GM19328 (cell line): ENCODE data around the gene MALAT1.
"Not testable (repeated sequence)": the region's sequence is repeated elsewhere in the genome, so short reads cannot be mapped to it uniquely, and the experiment has no call there.

Source experiments
- ATAC-seq: cut with Tn5 transposase; IDR thresholded peaks from one replicate; pipeline ENCODE4 v1.9.1; 2021; ENCODE audit warnings: mild to moderate bottlenecking, moderate library complexity; ENCODE audit not compliant: unreplicated experiment

Gene MALAT1

GRCh38 chr11:65497141-65498041, 1.5 kb upstream of the MALAT1 start:
- ATAC-seq, result peak; percentile 60

DNA sequence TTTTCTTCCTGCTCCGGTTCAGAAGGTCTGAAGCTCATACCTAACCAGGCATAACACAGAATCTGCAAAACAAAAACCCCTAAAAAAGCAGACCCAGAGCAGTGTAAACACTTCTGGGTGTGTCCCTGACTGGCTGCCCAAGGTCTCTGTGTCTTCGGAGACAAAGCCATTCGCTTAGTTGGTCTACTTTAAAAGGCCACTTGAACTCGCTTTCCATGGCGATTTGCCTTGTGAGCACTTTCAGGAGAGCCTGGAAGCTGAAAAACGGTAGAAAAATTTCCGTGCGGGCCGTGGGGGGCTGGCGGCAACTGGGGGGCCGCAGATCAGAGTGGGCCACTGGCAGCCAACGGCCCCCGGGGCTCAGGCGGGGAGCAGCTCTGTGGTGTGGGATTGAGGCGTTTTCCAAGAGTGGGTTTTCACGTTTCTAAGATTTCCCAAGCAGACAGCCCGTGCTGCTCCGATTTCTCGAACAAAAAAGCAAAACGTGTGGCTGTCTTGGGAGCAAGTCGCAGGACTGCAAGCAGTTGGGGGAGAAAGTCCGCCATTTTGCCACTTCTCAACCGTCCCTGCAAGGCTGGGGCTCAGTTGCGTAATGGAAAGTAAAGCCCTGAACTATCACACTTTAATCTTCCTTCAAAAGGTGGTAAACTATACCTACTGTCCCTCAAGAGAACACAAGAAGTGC, 661 bp upstream of the MALAT1 start:
- no peak for ATAC-seq

DNA sequence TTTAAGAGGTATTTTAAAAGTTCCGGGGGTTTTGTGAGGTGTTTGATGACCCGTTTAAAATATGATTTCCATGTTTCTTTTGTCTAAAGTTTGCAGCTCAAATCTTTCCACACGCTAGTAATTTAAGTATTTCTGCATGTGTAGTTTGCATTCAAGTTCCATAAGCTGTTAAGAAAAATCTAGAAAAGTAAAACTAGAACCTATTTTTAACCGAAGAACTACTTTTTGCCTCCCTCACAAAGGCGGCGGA, 193 bp upstream of the MALAT1 start:
- no peak for ATAC-seq

DNA sequence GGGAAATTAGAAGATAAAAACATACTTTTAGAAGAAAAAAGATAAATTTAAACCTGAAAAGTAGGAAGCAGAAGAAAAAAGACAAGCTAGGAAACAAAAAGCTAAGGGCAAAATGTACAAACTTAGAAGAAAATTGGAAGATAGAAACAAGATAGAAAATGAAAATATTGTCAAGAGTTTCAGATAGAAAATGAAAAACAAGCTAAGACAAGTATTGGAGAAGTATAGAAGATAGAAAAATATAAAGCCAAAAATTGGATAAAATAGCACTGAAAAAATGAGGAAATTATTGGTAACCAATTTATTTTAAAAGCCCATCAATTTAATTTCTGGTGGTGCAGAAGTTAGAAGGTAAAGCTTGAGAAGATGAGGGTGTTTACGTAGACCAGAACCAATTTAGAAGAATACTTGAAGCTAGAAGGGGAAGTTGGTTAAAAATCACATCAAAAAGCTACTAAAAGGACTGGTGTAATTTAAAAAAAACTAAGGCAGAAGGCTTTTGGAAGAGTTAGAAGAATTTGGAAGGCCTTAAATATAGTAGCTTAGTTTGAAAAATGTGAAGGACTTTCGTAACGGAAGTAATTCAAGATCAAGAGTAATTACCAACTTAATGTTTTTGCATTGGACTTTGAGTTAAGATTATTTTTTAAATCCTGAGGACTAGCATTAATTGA, 1.0 kb downstream of the MALAT1 start:
- ATAC-seq, result no peak

GRCh38 chr11:65500387-65501185, 1.7 kb downstream of the MALAT1 start:
- no peak for ATAC-seq

DNA sequence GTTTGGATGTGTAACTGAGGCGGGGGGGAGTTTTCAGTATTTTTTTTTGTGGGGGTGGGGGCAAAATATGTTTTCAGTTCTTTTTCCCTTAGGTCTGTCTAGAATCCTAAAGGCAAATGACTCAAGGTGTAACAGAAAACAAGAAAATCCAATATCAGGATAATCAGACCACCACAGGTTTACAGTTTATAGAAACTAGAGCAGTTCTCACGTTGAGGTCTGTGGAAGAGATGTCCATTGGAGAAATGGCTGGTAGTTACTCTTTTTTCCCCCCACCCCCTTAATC, 2.3 kb downstream of the MALAT1 start:
- no peak for ATAC-seq

GRCh38 chr11:65501472-65502273, 2.8 kb downstream of the MALAT1 start:
- no peak for ATAC-seq

DNA sequence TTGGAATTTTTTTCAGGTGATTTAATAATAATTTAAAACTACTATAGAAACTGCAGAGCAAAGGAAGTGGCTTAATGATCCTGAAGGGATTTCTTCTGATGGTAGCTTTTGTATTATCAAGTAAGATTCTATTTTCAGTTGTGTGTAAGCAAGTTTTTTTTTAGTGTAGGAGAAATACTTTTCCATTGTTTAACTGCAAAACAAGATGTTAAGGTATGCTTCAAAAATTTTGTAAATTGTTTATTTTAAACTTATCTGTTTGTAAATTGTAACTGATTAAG, 3.4 kb downstream of the MALAT1 start:
- ATAC-seq, result no peak

GRCh38 chr11:65502555-65503367, 3.9 kb downstream of the MALAT1 start:
- no peak for ATAC-seq

DNA sequence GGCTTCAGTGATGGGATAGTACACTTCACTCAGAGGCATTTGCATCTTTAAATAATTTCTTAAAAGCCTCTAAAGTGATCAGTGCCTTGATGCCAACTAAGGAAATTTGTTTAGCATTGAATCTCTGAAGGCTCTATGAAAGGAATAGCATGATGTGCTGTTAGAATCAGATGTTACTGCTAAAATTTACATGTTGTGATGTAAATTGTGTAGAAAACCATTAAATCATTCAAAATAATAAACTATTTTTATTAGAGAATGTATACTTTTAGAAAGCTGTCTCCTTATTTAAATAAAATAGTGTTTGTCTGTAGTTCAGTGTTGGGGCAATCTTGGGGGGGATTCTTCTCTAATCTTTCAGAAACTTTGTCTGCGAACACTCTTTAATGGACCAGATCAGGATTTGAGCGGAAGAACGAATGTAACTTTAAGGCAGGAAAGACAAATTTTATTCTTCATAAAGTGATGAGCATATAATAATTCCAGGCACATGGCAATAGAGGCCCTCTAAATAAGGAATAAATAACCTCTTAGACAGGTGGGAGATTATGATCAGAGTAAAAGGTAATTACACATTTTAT, 4.6 kb downstream of the MALAT1 start:
- no peak for ATAC-seq

- ATAC-seq, result no peak
Measured at GRCh38 chr11:65503949-65504673, 5.3 kb downstream of the MALAT1 start.

GRCh38 chr11:65504674-65505465, 6.0 kb downstream of the MALAT1 start:
- no peak for ATAC-seq

DNA sequence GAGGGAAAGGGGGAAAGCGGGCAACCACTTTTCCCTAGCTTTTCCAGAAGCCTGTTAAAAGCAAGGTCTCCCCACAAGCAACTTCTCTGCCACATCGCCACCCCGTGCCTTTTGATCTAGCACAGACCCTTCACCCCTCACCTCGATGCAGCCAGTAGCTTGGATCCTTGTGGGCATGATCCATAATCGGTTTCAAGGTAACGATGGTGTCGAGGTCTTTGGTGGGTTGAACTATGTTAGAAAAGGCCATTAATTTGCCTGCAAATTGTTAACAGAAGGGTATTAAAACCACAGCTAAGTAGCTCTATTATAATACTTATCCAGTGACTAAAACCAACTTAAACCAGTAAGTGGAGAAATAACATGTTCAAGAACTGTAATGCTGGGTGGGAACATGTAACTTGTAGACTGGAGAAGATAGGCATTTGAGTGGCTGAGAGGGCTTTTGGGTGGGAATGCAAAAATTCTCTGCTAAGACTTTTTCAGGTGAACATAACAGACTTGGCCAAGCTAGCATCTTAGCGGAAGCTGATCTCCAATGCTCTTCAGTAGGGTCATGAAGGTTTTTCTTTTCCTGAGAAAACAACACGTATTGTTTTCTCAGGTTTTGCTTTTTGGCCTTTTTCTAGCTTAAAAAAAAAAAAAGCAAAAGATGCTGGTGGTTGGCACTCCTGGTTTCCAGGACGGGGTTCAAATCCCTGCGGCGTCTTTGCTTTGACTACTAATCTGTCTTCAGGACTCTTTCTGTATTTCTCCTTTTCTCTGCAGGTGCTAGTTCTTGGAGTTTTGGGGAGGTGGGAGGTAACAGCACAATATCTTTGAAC, 6.8 kb downstream of the MALAT1 start:
- ATAC-seq, result no peak

- ATAC-seq, result no peak
Measured at GRCh38 chr11:65506290-65506771, 7.5 kb downstream of the MALAT1 start.

GRCh38 chr11:65506772-65507505, 8.1 kb downstream of the MALAT1 start:
- no peak for ATAC-seq

GRCh38 chr11:65512311-65512710, 13.5 kb downstream of the MALAT1 start:
- not testable (repeated sequence) for ATAC-seq
